HUES48 (cell line): Measurements from ENCODE around the gene G3BP2.
A peak's percentile ranks its signal among the peaks of the same experiment; 100 is the strongest.
"Not testable (repeated sequence)": the region's sequence is repeated elsewhere in the genome, so short reads cannot be mapped to it uniquely, and the experiment has no call there.

Experiments used
- H3K27ac ChIP-seq: one replicate; pipeline ENCODE4 v1.7.0; 2013; ENCODE audit warnings: low read depth, low read length, inconsistent platforms
- H3K27me3 ChIP-seq: 2 replicates; pipeline ENCODE4 v1.6.1; 2013; ENCODE audit warnings: mild to moderate bottlenecking, low read length; ENCODE audit not compliant: control insufficient read depth, insufficient read depth
- H3K36me3 ChIP-seq: 2 replicates; pipeline ENCODE4 v1.6.1; 2013; ENCODE audit warnings: low read length; ENCODE audit not compliant: control insufficient read depth, insufficient read depth
- H3K4me1 ChIP-seq: 2 replicates; pipeline ENCODE4 v1.6.1; 2013; ENCODE audit warnings: mild to moderate bottlenecking, low read length; ENCODE audit not compliant: control insufficient read depth, insufficient read depth
- H3K4me3 ChIP-seq: 2 replicates; pipeline ENCODE4 v1.5.1; 2013; ENCODE audit warnings: mild to moderate bottlenecking, low read depth, low read length
- H3K9ac ChIP-seq: 2 replicates; pipeline ENCODE4 v1.6.1; 2013; ENCODE audit warnings: mild to moderate bottlenecking, low read depth, low read length, moderate library complexity
- H3K9me3 ChIP-seq: 2 replicates; pipeline ENCODE4 v1.6.1; 2013; ENCODE audit warnings: low read length; ENCODE audit not compliant: control insufficient read depth, insufficient read depth

Gene G3BP2

DNA sequence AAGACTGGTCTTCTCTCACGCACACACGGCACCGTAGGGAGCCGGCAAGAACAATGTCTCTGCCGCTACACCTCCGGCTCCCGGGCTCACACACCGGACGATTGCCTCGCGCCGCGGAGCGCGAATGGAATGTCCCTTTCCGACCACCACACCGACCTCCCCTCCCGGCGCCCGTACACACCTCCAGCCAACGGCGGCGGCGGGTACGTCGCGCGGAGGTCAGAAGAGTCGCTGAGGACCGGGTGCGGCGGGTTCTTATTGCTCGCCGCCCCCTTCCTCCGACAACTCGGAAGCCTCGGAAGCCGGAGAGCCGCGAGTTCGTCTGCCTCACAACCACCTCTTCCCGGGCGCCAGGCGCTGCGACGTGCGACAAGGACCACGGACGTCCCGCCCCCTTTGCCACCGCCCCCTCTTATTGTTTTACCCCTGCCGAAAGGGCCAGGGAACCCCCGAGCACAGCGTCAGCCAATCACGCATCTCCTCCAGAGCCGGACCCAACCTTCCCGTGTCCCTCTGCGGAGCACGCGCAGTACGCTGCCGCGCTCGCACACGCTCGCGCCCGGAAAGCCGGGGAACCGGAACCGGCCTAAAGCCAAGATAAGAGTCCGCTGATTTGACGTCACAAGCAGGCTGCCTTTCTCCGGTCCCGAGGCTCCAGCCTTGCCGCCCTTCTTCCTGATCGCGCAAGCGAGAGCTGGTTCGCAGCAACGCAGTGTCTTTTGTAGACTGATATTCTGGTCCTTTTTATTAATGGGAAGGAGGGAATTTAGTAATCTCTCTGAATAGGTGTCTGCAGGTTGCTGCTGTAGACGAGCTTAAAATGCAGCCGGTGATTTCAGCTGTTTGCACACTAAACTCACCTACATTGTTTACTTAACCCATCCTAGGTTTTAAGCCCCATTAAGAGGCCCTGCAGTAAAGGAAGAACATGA, at the start of gene G3BP2:
Gene G3BP2 (minus strand): TSS at position 385 of the 932 bp plus-strand sequence. CDS start 11,386 bp downstream, outside the sequence.
- Histone ChIP-seq H3K9me3 (no peaks in the 10 kb centered on the region), H3K4me3 (peak within 1 kb of the TSS; percentile 81), H3K27ac (peak within 1 kb of the TSS; percentile 97), H3K4me1 (peaks cover 34% of the 10 kb centered on the region), H3K36me3 (peaks cover 6% of the 10 kb centered on the region; the same call in 1 of the 2 replicates), H3K9ac (peak within 1 kb of the TSS; percentile 88), H3K27me3 (no peaks in the 10 kb centered on the region)

DNA sequence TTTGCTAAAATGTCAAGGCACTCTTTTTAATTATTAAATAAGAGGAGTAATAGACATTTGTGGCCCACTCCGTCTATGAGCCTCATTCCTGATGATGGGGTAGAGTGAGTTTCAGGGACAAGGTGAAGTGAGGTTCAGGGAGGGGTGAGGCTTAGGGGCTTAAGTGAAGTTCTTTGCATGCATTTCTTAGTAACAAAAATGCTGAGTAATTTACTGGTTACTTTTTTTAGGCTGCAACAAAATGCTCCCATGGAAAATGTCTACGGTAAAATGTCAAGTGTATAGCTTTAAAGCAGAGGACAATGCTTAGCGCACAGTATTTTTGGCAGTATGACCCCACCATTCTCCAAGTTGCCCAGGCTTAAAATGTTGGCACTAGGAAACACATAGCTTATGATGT, 49.2 kb upstream of the G3BP2 start:
- Histone ChIP-seq H3K27ac (no peak overlapping the region), H3K9ac (no peak overlapping the region), H3K36me3 (peaks cover 26% of the 10 kb centered on the region), H3K4me3 (peak overlapping the region; percentile 74), H3K9me3 (no peaks in the 10 kb centered on the region), H3K4me1 (peaks cover 19% of the 10 kb centered on the region), H3K27me3 (no peaks in the 10 kb centered on the region)

- Histone ChIP-seq H3K36me3 (peaks cover 36% of the 10 kb centered on the region), H3K27me3 (no peaks in the 10 kb centered on the region), H3K4me1 (peaks cover 17% of the 10 kb centered on the region), H3K27ac (no peak overlapping the region), H3K9me3 (no peaks in the 10 kb centered on the region), H3K4me3 (no peak overlapping the region), H3K9ac (no peak overlapping the region)
Measured at GRCh38 chr4:75718529-75718928, 45.3 kb upstream of the G3BP2 start.

- H3K4me3 ChIP-seq = no peak overlapping the region
- peaks cover 14% of the 10 kb centered on the region for H3K4me1 ChIP-seq
- no peaks in the 10 kb centered on the region for H3K9me3 ChIP-seq
- H3K27me3 ChIP-seq = no peaks in the 10 kb centered on the region
- no peak overlapping the region for H3K9ac ChIP-seq
- H3K36me3 ChIP-seq = peaks cover 46% of the 10 kb centered on the region
- H3K27ac ChIP-seq = no peak overlapping the region
Measured at GRCh38 chr4:75717408-75717807, 44.2 kb upstream of the G3BP2 start.

GRCh38 chr4:75716054-75716453, 42.8 kb upstream of the G3BP2 start:
- H3K4me3 ChIP-seq, H3K9ac ChIP-seq, H3K9me3 ChIP-seq, H3K27ac ChIP-seq, H3K27me3 ChIP-seq, H3K4me1 ChIP-seq: not testable (repeated sequence)
- peaks cover 48% of the 10 kb centered on the region for H3K36me3 ChIP-seq

GRCh38 chr4:75715105-75715799, 42.0 kb upstream of the G3BP2 start:
- peaks cover 53% of the 10 kb centered on the region for H3K36me3 ChIP-seq
- H3K9ac ChIP-seq = no peak overlapping the region
- H3K27me3 ChIP-seq = no peaks in the 10 kb centered on the region
- H3K27ac ChIP-seq = no peak overlapping the region
- no peaks in the 10 kb centered on the region for H3K9me3 ChIP-seq
- H3K4me3 ChIP-seq = no peak overlapping the region
- peaks cover 8% of the 10 kb centered on the region; the same call in 1 of the 2 replicates for H3K4me1 ChIP-seq

GRCh38 chr4:75714704-75715103, 41.5 kb upstream of the G3BP2 start:
- Histone ChIP-seq H3K4me3 (no peak overlapping the region), H3K27ac (no peak overlapping the region), H3K36me3 (peaks cover 52% of the 10 kb centered on the region), H3K9ac (no peak overlapping the region), H3K27me3 (no peaks in the 10 kb centered on the region), H3K9me3 (no peaks in the 10 kb centered on the region), H3K4me1 (peaks cover 8% of the 10 kb centered on the region; the same call in 1 of the 2 replicates)

- Histone ChIP-seq H3K4me3 (no peak overlapping the region), H3K27ac (no peak overlapping the region), H3K9ac (no peak overlapping the region), H3K9me3 (no peaks in the 10 kb centered on the region), H3K36me3 (peaks cover 47% of the 10 kb centered on the region), H3K4me1 (peaks cover 8% of the 10 kb centered on the region; the same call in 1 of the 2 replicates), H3K27me3 (no peaks in the 10 kb centered on the region)
Measured at GRCh38 chr4:75714011-75714410, 40.8 kb upstream of the G3BP2 start.

- H3K9me3 ChIP-seq = no peaks in the 10 kb centered on the region
- H3K36me3 ChIP-seq = peaks cover 35% of the 10 kb centered on the region
- H3K9ac ChIP-seq = no peak overlapping the region
- H3K4me3 ChIP-seq = no peak overlapping the region
- no peaks in the 10 kb centered on the region for H3K27me3 ChIP-seq
- H3K27ac ChIP-seq = no peak overlapping the region
- H3K4me1 ChIP-seq = peaks cover 20% of the 10 kb centered on the region
Measured at GRCh38 chr4:75710246-75710645, 37.0 kb upstream of the G3BP2 start.

DNA sequence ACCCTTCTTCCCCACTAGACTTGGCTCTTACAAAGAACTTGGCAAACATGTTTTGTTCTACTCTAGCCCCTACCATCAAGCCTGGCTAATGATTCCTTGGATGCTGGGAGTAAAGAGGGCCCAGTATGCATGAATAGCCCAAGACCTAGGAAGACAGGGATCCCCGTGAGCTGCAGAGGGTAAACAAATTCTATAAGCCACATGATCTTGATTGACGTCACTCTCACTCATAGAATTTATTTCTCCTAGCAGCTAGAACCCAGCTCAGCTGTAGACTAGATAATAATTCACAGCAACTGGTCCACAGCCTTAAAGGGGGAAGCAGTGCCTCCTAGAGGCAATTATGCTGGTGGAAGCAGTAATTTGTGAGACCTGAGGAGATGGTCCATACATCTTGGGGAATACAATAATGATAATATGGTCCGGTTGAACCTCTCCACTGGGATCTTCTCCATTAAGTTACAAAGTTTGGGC, 35.0 kb upstream of the G3BP2 start:
- peaks cover 31% of the 10 kb centered on the region for H3K4me1 ChIP-seq
- H3K9ac ChIP-seq = no peak overlapping the region
- no peaks in the 10 kb centered on the region for H3K9me3 ChIP-seq
- peaks cover 30% of the 10 kb centered on the region for H3K36me3 ChIP-seq
- H3K4me3 ChIP-seq = no peak overlapping the region
- H3K27me3 ChIP-seq = no peaks in the 10 kb centered on the region
- peak overlapping the region; percentile 59 for H3K27ac ChIP-seq
